Sigmoid colon (tissue), 4 donors: ENCODE data around the gene TRAFD1.

Source experiments
- CTCF ChIP-seq, 4 experiments: fragments of 450-650 bp in 3 of 4; fragments of 200-600 bp in 1 of 4; IDR thresholded peaks; one replicate each; pipeline ENCODE4 v1.5.1; 2016 to 2019; ENCODE audit warnings: antibody characterized with exemption in 4 of 4, mild to moderate bottlenecking in 3 of 4, moderate library complexity in 2 of 4
- EP300 ChIP-seq, 4 donors: sonication (generic); formaldehyde crosslinking; IDR thresholded peaks; one replicate each; pipeline ENCODE4 v1.6.1; 2017; ENCODE audit warnings: antibody characterized with exemption in 4 of 4
- POLR2A ChIP-seq, 2 donors: fragments of 450-650 bp; IDR thresholded peaks; one replicate each; pipeline ENCODE4 v1.6.1; 2016; ENCODE audit warnings: antibody characterized with exemption in 2 of 2, mild to moderate bottlenecking in 2 of 2, moderate library complexity in 2 of 2
- POLR2AphosphoS5 ChIP-seq, 4 donors: sonication (generic); formaldehyde crosslinking; IDR thresholded peaks; one replicate each; pipeline ENCODE4 v1.6.1; 2017; ENCODE audit warnings: antibody characterized with exemption in 4 of 4

GRCh38 chr12:112162241-112162790 is 37.0 kb downstream of the TRAFD1 start:
- no peak for TF ChIP-seq CTCF (IDR thresholded peaks at IDR 0.05)
- TF ChIP-seq POLR2AphosphoS5 (IDR thresholded peaks at IDR 0.05), result no peak
- TF ChIP-seq POLR2A (IDR thresholded peaks at IDR 0.05), result no peak
- TF ChIP-seq EP300 (IDR thresholded peaks at IDR 0.05), result no peak
